ENCODE data around the gene SCP2.
"Not testable (repeated sequence)": the region's sequence is repeated elsewhere in the genome, so short reads cannot be mapped to it uniquely, and the experiment has no call there.

Gene SCP2

GRCh38 chr1:52916241-52916975 is 10.7 kb upstream of the SCP2 start:
- DNase-seq = no peak

- DNase-seq = peak in 1 of 2 experiments; percentile 8
These were observed 9.9 kb upstream of the SCP2 start for GRCh38 chr1:52917156-52917555.

GRCh38 chr1:52917581-52917980 is 9.5 kb upstream of the SCP2 start:
- DNase-seq = no peak

GRCh38 chr1:52918201-52918600 is 8.9 kb upstream of the SCP2 start:
- DNase-seq = peak in 1 of 2 experiments; percentile 4

- peak in 1 of 2 experiments; percentile 25 for DNase-seq
These were observed 7.9 kb upstream of the SCP2 start for GRCh38 chr1:52919051-52919722.

- DNase-seq = peak in 1 of 2 experiments; percentile 16
These were observed 7.2 kb upstream of the SCP2 start for GRCh38 chr1:52919723-52920483.

- DNase-seq = peak in 1 of 2 experiments; percentile 16
These were observed 6.2 kb upstream of the SCP2 start for GRCh38 chr1:52920791-52921291.

GRCh38 chr1:52925571-52926005 is 1.5 kb upstream of the SCP2 start:
- DNase-seq = no peak

- DNase-seq = no peak
These were observed 238 bp upstream of the SCP2 start for GRCh38 chr1:52926864-52927211.

GRCh38 chr1:52928015-52928404 is 934 bp downstream of the SCP2 start:
- no peak for DNase-seq

- no peak for DNase-seq
These were observed 1.9 kb downstream of the SCP2 start for GRCh38 chr1:52929019-52929418.

GRCh38 chr1:52937433-52938182 is 10.5 kb downstream of the SCP2 start:
- no peak for DNase-seq

GRCh38 chr1:52938183-52938451 is 11.0 kb downstream of the SCP2 start:
- DNase-seq = no peak

GRCh38 chr1:52943876-52944416 is 16.9 kb downstream of the SCP2 start:
- no peak for DNase-seq

- no peak for DNase-seq
These were observed 17.5 kb downstream of the SCP2 start for GRCh38 chr1:52944566-52944965.

GRCh38 chr1:52947490-52947889 is 20.4 kb downstream of the SCP2 start:
- DNase-seq = no peak

- not testable (repeated sequence) for DNase-seq
These were observed 22.5 kb downstream of the SCP2 start for GRCh38 chr1:52949602-52950001.

- no peak for DNase-seq
These were observed 25.0 kb downstream of the SCP2 start for GRCh38 chr1:52952112-52952511.

GRCh38 chr1:52955129-52955970 is 28.3 kb downstream of the SCP2 start:
- no peak for DNase-seq

- DNase-seq = no peak
These were observed 36.0 kb downstream of the SCP2 start for GRCh38 chr1:52963101-52963500.

GRCh38 chr1:52967666-52968065 is 40.6 kb downstream of the SCP2 start:
- DNase-seq = no peak

GRCh38 chr1:52969234-52969633 is 42.2 kb downstream of the SCP2 start:
- not testable (repeated sequence) for DNase-seq

All from activated T-cell treated with anti-CD3 and anti-CD28 coated beads, Interleukin-2, amount 50 U/mL, for 48 hours (primary cell).